SU-DHL-6 (cell line): ENCODE measurements around the gene SNX4.

ENCODE experiments used
- CTCF ChIP-seq: fragments of 200-600 bp; sonication (generic); IDR thresholded peaks from one replicate; pipeline ENCODE4 v1.5.1; 2017; ENCODE audit warnings: antibody characterized with exemption, mild to moderate bottlenecking, low read length, moderate library complexity; ENCODE audit not compliant: insufficient read depth, poor library complexity, severe bottlenecking
- EZH2phosphoT487 ChIP-seq: fragments of 200-600 bp; sonication (generic), shearing (Covaris generic); conservative IDR thresholded peaks from 2 replicates; pipeline ENCODE4 v1.6.1; 2018; ENCODE audit warnings: mild to moderate bottlenecking, antibody characterized with exemption, low read length, moderate library complexity, mixed read lengths

DNA sequence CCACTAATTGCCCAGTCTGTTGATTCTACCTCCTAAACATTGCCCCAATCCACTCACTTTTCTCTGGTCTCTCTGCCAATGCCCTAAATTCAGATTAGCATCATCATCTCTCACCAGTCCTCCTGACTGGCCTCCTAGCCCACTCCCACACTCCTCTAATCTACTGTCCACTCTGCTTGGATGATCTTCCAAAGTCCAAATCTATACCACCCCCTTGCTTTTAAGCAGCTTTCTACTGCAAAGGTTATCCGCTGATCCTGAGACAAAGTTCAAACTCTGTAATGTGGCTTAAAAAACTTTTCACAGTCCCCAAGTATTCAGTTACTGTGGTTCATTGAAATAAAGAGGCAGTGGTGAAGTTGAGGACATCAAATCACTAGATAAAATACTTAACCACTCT, 37.6 kb downstream of the SNX4 start:
- TF ChIP-seq CTCF, result no peak
- no peak for TF ChIP-seq EZH2phosphoT487
